Right lobe of liver (tissue), 6 donors: ENCODE data around the gene TRIM38. TPM values are rescaled to one million over a fixed set of nuclear protein-coding genes. Genes with fewer than 3 reads are reported as not detected.

ENCODE experiments used
- ATAC-seq, 4 donors: fragments of 200-7000 bp; cut with Tn5 transposase; one replicate each; pipeline ENCODE4 v1.9.1; 2020; ENCODE audit warnings: mild to moderate bottlenecking in 4 of 4, moderate library complexity in 4 of 4
- DNase-seq, 3 donors: peaks; one replicate each; pipeline ENCODE4 v3.0.0-alpha.2; 2020
- H3K27ac ChIP-seq, 3 donors: fragments of 200-600 bp; one replicate each; pipeline ENCODE4 v1.8.0; 2022
- H3K27me3 ChIP-seq, 2 donors: fragments of 200-600 bp; one replicate each; pipeline ENCODE4 v1.8.0; 2022
- H3K36me3 ChIP-seq, 4 donors: fragments of 200-600 bp; sonication (generic) in 1 of 4; one replicate each; pipeline versions ENCODE4 v1.5.1 to v1.8.0; 2017 to 2022; ENCODE audit warnings: control low read depth in 1 of 4
- H3K4me1 ChIP-seq, 4 donors: fragments of 200-600 bp; sonication (generic) in 1 of 4; one replicate each; pipeline versions ENCODE4 v1.5.1 to v1.8.0; 2017 to 2022; ENCODE audit warnings: control low read depth in 1 of 4
- H3K4me3 ChIP-seq, 3 donors: fragments of 200-600 bp; one replicate each; pipeline ENCODE4 v1.8.0; 2022
- H3K9me3 ChIP-seq, 4 donors: fragments of 200-600 bp; sonication (generic) in 1 of 4; one replicate each; pipeline versions ENCODE4 v1.5.1 to v1.8.0; 2017 to 2022; ENCODE audit warnings: control low read depth in 1 of 4
- POLR2A ChIP-seq: fragments of 450-650 bp; IDR thresholded peaks from one replicate; pipeline ENCODE4 v1.6.1; 2017; ENCODE audit warnings: antibody characterized with exemption, mild to moderate bottlenecking
- WGBS: methylation state at CpG from one replicate; pipeline ENCODE4 v1.1.6; 2018; ENCODE audit warnings: low coverage, low lambda C conversion rate; ENCODE audit not compliant: insufficient coverage; ENCODE audit errors: missing lambda C conversion rate; 5-methylcytosine and 5-hydroxymethylcytosine counted together
- intact Hi-C, 2 donors: fragments of 100-400 bp; cut with DNase I; formaldehyde crosslinking; loops; one replicate each; pipeline versions ENCODE4 v1.11.2 to v1.14.1; 2022
- total RNA-seq, 6 experiments: library from RNA; depleted of rRNA in 2 of 6; stranded (reverse); fragments of >200 nt in 2 of 6; fragmentation: NEBNext Ultra II Directional in 3 of 6; extraction: Animal tissue kit (Norgen Biotek cat#: 25700) in 3 of 6; gene quantifications; one replicate each; pipeline versions ENCODE4 v1.1.0 to v1.2.4, GENCODE V29; 2016 to 2023
- TF ChIP-seq, protein P1 (sequence below), 4 donors: fragments of 200-600 bp in 3 of 4; fragments of 450-650 bp in 1 of 4; IDR thresholded peaks; one replicate each; pipeline versions ENCODE4 v1.5.1 to v1.8.0; 2016 to 2022; ENCODE audit warnings: antibody characterized with exemption in 4 of 4, mild to moderate bottlenecking in 2 of 4
- donor health status: DM: no; HTN: yes; CAD: no.
- donor health status: DM: no; HTN: no; CAD: no.
- donor health status: DM: no; HTN: no; CAD: no.
- donor health status: DM: no; HTN: yes; CAD: no.
- donor health status: DM: no; HTN: yes; CAD: no.

TRIM38 gene
- total RNA-seq, 6 experiments from 2014 or later = 3.1 to 7.2 (median 4.5) TPM

GRCh38 chr6:25935953-25936352 is 26.6 kb upstream of the TRIM38 start:
- ATAC-seq (no peak), DNase-seq (no peak)
- H3K4me1 ChIP-seq = peaks cover 0 to 13% (median 3%) of the 10 kb centered on the region in 4 donors
- intact Hi-C loops = no loop called here
- WGBS = 78% methylated on average over 5 of the region's 5 CpGs
- no peaks in the 10 kb centered on the region for H3K36me3 ChIP-seq
- no peaks in the 10 kb centered on the region for H3K9me3 ChIP-seq
- H3K27ac ChIP-seq = no peak overlapping the region
- H3K4me3 ChIP-seq = no peak overlapping the region
- TF ChIP-seq, protein P1, sequence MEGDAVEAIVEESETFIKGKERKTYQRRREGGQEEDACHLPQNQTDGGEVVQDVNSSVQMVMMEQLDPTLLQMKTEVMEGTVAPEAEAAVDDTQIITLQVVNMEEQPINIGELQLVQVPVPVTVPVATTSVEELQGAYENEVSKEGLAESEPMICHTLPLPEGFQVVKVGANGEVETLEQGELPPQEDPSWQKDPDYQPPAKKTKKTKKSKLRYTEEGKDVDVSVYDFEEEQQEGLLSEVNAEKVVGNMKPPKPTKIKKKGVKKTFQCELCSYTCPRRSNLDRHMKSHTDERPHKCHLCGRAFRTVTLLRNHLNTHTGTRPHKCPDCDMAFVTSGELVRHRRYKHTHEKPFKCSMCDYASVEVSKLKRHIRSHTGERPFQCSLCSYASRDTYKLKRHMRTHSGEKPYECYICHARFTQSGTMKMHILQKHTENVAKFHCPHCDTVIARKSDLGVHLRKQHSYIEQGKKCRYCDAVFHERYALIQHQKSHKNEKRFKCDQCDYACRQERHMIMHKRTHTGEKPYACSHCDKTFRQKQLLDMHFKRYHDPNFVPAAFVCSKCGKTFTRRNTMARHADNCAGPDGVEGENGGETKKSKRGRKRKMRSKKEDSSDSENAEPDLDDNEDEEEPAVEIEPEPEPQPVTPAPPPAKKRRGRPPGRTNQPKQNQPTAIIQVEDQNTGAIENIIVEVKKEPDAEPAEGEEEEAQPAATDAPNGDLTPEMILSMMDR (IDR thresholded peaks at IDR 0.05) = no peak
- no peak for TF ChIP-seq POLR2A
- H3K27me3 ChIP-seq = no peaks in the 10 kb centered on the region

- WGBS = 67% methylated on average over 2 of the region's 2 CpGs
- TF ChIP-seq, protein P1 (IDR thresholded peaks at IDR 0.05) = no peak
- no peak for TF ChIP-seq POLR2A
Observed at GRCh38 chr6:25939593-25939992, 23.0 kb upstream of the TRIM38 start.

GRCh38 chr6:25942561-25943147 is 19.9 kb upstream of the TRIM38 start:
- H3K27me3 ChIP-seq = no peaks in the 10 kb centered on the region
- 12% methylated on average over 3 of the region's 3 CpGs for WGBS
- H3K9me3 ChIP-seq = no peaks in the 10 kb centered on the region
- peak; percentile 85 to 92 (median 88) for ATAC-seq
- no peak overlapping the region for H3K27ac ChIP-seq
- intact Hi-C loops = no loop called here
- H3K4me3 ChIP-seq = no peak overlapping the region
- no peak for TF ChIP-seq POLR2A
- TF ChIP-seq, protein P1 (IDR thresholded peaks at IDR 0.05) = peak; percentile 48 to 75 (median 74)
- H3K4me1 ChIP-seq = no peaks in the 10 kb centered on the region
- H3K36me3 ChIP-seq = no peaks in the 10 kb centered on the region
- no peak for DNase-seq

More at GRCh38 chr6:25939593-25939992, 23.0 kb upstream of the TRIM38 start:
- ATAC-seq (no peak), DNase-seq (no peak)
- H3K36me3 ChIP-seq = no peaks in the 10 kb centered on the region
- no peaks in the 10 kb centered on the region for H3K27me3 ChIP-seq
- no peak overlapping the region for H3K4me3 ChIP-seq
- H3K27ac ChIP-seq = no peak overlapping the region
- no peaks in the 10 kb centered on the region for H3K9me3 ChIP-seq
- H3K4me1 ChIP-seq = no peaks in the 10 kb centered on the region
- intact Hi-C loops = no loop called here

GRCh38 chr6:25943887-25944286 is 18.7 kb upstream of the TRIM38 start:
- H3K9me3 ChIP-seq = no peaks in the 10 kb centered on the region
- WGBS = 91% methylated on average over 1 of the region's 1 CpG
- H3K4me1 ChIP-seq = no peaks in the 10 kb centered on the region
- H3K4me3 ChIP-seq = no peak overlapping the region
- DNase-seq (no peak), ATAC-seq (no peak)
- no peaks in the 10 kb centered on the region for H3K36me3 ChIP-seq
- intact Hi-C loops = no loop called here
- H3K27ac ChIP-seq = no peak overlapping the region
- TF ChIP-seq, protein P1 (IDR thresholded peaks at IDR 0.05) = no peak
- no peak for TF ChIP-seq POLR2A
- H3K27me3 ChIP-seq = no peaks in the 10 kb centered on the region
